Measurements from ENCODE around the gene UGT2B17. TPM values are rescaled to one million over a fixed set of nuclear protein-coding genes. Genes with fewer than 3 reads are reported as not detected.
"Not testable (repeated sequence)": the region's sequence is repeated elsewhere in the genome, so short reads cannot be mapped to it uniquely, and the experiment has no call there.

The UGT2B17 gene
- total RNA-seq, 2 experiments from 2014 or later = not detected

- intact Hi-C loops (cut with micrococcal nuclease; ENCODE audit: unreplicated experiment); H3K27ac ChIP-seq (ENCODE audit: low read depth, low read length, poor library complexity, severe bottlenecking); BruUV-seq (replicated peaks); DNase-seq (ENCODE audit: low spot score); POLR2A ChIA-PET; H2AFZ ChIP-seq (ENCODE audit: low read length); H3K4me3 ChIP-seq (ENCODE audit: low read depth, low read length, poor library complexity, severe bottlenecking); H3K36me3 ChIP-seq (ENCODE audit: insufficient read depth, low read length); CTCF ChIA-PET (ENCODE audit: unreplicated experiment); H3K9me2 ChIP-seq (ENCODE audit: insufficient read depth, low read length); H3K4me2 ChIP-seq (ENCODE audit: low read length); H3K9me3 ChIP-seq (ENCODE audit: low read length); H4K20me1 ChIP-seq (ENCODE audit: insufficient read depth, low read length); H3K79me2 ChIP-seq (ENCODE audit: insufficient read depth, low read depth, low read length); H3K4me1 ChIP-seq (ENCODE audit: insufficient read depth, low read length, poor library complexity, severe bottlenecking): not testable (repeated sequence)
These were observed 33.4 kb downstream of the UGT2B17 start for GRCh38 chr4:68542742-68543141.

- Histone ChIP-seq H3K36me3 (ENCODE audit: insufficient read depth, low read length) (no peaks in the 10 kb centered on the region), H2AFZ (ENCODE audit: low read length) (no peak overlapping the region), H3K9me3 (ENCODE audit: low read length) (no peaks in the 10 kb centered on the region), H3K4me3 (ENCODE audit: low read depth, low read length, poor library complexity, severe bottlenecking) (no peak overlapping the region), H3K4me2 (ENCODE audit: low read length) (no peak overlapping the region), H3K9me2 (ENCODE audit: insufficient read depth, low read length) (no peaks in the 10 kb centered on the region), H3K27ac (ENCODE audit: low read depth, low read length, poor library complexity, severe bottlenecking) (no peak overlapping the region), H3K79me2 (ENCODE audit: insufficient read depth, low read depth, low read length) (no peaks in the 10 kb centered on the region), H4K20me1 (ENCODE audit: insufficient read depth, low read length) (no peaks in the 10 kb centered on the region), H3K4me1 (ENCODE audit: insufficient read depth, low read length, poor library complexity, severe bottlenecking) (no peaks in the 10 kb centered on the region)
- CTCF ChIA-PET (ENCODE audit: unreplicated experiment) = no interaction called here
- DNase-seq (ENCODE audit: low spot score) = no peak
- BruUV-seq (replicated peaks) = no TSS peak
- intact Hi-C loops (cut with micrococcal nuclease; ENCODE audit: unreplicated experiment) = no loop called here
- TF ChIP-seq CTCF (conservative IDR thresholded peaks at IDR 0.05; ENCODE audit: low read length) (no peak), EZH2phosphoT487 (IDR thresholded peaks at IDR 0.05; ENCODE audit: borderline replicate concordance, low read depth, low read length) (no peak)
- POLR2A ChIA-PET = interaction anchor here (1.0 kb wide), 1 partner anchor 18 kb away, joined by 3 read pairs; no protein-coding TSS in a partner anchor
These were observed 39.7 kb downstream of the UGT2B17 start for GRCh38 chr4:68536375-68536774.

DNA sequence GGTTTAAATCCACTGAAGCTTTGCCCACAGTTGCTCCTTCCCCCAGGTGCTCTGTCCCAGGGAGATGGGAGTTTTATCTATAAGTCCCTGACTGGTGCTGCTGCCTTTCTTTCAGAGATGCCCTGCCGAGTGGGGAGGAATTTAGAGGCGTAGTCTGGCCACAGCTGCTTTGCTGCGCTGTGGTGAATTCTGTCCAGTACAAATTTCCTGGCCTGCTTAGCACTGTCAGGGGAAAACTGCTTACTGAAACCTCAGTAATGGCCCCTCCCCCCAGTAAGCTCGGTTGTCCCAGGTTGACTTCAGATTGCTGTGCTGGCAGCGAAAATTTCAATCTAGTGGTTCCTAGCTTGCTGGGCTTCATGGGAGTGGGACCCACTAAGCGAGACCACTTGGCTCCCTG lies 40.1 kb downstream of the UGT2B17 start:
- DNase-seq (ENCODE audit: low spot score) = no peak
- Histone ChIP-seq H3K9me3 (ENCODE audit: low read length) (no peaks in the 10 kb centered on the region), H3K79me2 (ENCODE audit: insufficient read depth, low read depth, low read length) (no peaks in the 10 kb centered on the region), H3K4me3 (ENCODE audit: low read depth, low read length, poor library complexity, severe bottlenecking) (no peak overlapping the region), H3K4me1 (ENCODE audit: insufficient read depth, low read length, poor library complexity, severe bottlenecking) (no peaks in the 10 kb centered on the region), H3K4me2 (ENCODE audit: low read length) (no peak overlapping the region), H3K36me3 (ENCODE audit: insufficient read depth, low read length) (no peaks in the 10 kb centered on the region), H3K9me2 (ENCODE audit: insufficient read depth, low read length) (no peaks in the 10 kb centered on the region), H3K27ac (ENCODE audit: low read depth, low read length, poor library complexity, severe bottlenecking) (no peak overlapping the region), H4K20me1 (ENCODE audit: insufficient read depth, low read length) (no peaks in the 10 kb centered on the region), H2AFZ (ENCODE audit: low read length) (no peak overlapping the region)
- POLR2A ChIA-PET = no interaction called here
- BruUV-seq (replicated peaks) = no TSS peak
- CTCF ChIA-PET (ENCODE audit: unreplicated experiment) = no interaction called here
- intact Hi-C loops (cut with micrococcal nuclease; ENCODE audit: unreplicated experiment) = no loop called here
- no peak for TF ChIP-seq EZH2phosphoT487 (IDR thresholded peaks at IDR 0.05; ENCODE audit: borderline replicate concordance, low read depth, low read length)
- no peak for TF ChIP-seq CTCF (conservative IDR thresholded peaks at IDR 0.05; ENCODE audit: low read length)

GRCh38 chr4:68522232-68522631 lies 53.9 kb downstream of the UGT2B17 start:
- DNase-seq (ENCODE audit: low spot score); H4K20me1 ChIP-seq (ENCODE audit: insufficient read depth, low read length); intact Hi-C loops (cut with micrococcal nuclease; ENCODE audit: unreplicated experiment); H3K4me3 ChIP-seq (ENCODE audit: low read depth, low read length, poor library complexity, severe bottlenecking); H3K79me2 ChIP-seq (ENCODE audit: insufficient read depth, low read depth, low read length); CTCF ChIA-PET (ENCODE audit: unreplicated experiment); H3K27ac ChIP-seq (ENCODE audit: low read depth, low read length, poor library complexity, severe bottlenecking); H2AFZ ChIP-seq (ENCODE audit: low read length); BruUV-seq (replicated peaks); H3K9me2 ChIP-seq (ENCODE audit: insufficient read depth, low read length); H3K4me2 ChIP-seq (ENCODE audit: low read length); H3K4me1 ChIP-seq (ENCODE audit: insufficient read depth, low read length, poor library complexity, severe bottlenecking); H3K9me3 ChIP-seq (ENCODE audit: low read length); H3K36me3 ChIP-seq (ENCODE audit: insufficient read depth, low read length): not testable (repeated sequence)
- POLR2A ChIA-PET = interaction anchor here (0.6 kb wide), 1 partner anchor 580 kb away, joined by 3 read pairs; no protein-coding TSS in a partner anchor
